Endometrium (tissue), 2 donors: ENCODE measurements around the gene GSG1L.
"Not testable (repeated sequence)": the region's sequence is repeated elsewhere in the genome, so short reads cannot be mapped to it uniquely, and the experiment has no call there.

Experiments used
- FAIRE-seq: peaks from 2 replicates; lab custom pipeline; 2012; peaks lifted over from hg19 to GRCh38; lab: Jason Lieb, UNC
- donor health status: control.
- donor health status: control.

GSG1L gene

GRCh38 chr16:27947696-27948095, 115.8 kb downstream of the GSG1L start:
- no peak for FAIRE-seq

GRCh38 chr16:27945233-27945973, 118.1 kb downstream of the GSG1L start:
- no peak for FAIRE-seq

DNA sequence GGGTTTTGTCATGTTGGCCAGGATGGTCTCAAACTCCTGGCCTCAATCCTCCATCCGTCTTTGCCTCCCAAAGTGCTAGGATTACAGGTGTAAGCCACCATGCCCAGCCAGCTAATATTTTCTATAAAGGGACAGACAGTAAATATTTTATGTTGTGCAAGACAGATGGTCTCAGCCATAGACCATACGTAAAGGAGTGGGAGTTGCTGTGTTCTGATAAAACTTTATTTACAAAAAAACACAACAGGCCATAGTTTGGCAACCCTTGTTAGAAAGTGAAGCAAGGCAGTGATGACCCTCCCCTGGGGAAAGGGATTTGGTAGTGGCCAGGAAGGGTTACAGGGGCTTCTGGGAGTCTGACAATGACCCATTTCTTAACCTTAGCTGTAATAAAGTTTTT, 119.7 kb downstream of the GSG1L start:
- FAIRE-seq = no peak

DNA sequence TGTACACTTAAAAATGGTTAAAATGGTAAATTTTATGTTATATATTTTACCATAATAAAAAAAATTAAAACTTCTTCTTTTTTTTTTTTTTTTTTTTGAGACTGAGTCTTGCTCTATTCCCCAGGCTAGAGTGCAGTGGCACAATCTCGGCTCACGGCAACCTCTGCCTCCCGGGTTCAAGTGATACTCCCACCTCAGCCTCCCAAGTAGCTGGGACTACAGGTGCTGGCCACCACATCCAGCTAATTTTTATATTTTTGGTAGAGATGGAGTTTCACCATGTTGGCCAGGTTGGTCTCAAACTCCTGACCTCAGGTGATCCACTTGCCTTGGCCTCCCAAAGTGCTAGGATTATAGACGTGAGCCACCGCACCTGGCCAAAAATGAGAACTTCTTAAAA, 121.4 kb downstream of the GSG1L start:
- FAIRE-seq = not testable (repeated sequence)

DNA sequence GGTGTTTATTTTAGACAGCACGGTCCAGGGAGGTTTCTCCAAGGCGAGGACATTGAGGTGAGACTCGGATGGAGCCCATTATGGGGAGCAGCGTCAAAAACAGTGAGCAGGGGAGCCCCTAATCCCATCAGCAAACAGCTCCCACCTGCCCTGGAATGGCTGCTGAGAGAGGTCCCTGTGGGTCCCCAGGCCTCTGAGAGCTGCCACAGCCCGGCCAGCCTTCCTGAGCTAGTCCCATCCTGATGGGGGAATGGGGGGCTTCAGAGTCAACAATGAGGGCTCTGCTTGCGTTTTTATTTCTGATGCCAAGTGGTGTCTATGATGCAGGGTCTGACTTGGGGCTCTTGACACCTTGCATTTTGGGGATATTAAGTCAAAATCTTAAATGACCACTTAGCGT, 128.4 kb downstream of the GSG1L start:
- no peak for FAIRE-seq

- FAIRE-seq = no peak
These were observed 130.9 kb downstream of the GSG1L start for GRCh38 chr16:27932542-27933135.

DNA sequence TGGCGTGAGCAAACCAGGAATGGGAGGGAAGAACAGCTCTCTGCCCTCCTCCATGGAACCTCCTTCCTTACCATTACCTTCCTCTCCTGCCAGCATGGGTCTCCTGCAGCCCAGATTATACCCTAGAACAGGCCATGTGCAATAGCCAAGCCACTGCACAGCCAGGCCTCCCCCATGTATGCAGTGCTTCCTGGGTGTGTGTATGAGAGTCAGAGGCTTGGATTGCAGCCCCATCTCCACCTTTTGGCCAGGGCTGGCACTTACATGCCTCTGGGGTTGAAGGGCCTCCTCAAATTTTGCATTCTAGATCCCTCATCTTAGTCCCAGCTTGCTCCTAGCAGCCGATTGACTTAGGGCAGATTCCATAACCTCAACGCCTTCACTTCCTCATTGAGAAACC, 133.7 kb downstream of the GSG1L start:
- FAIRE-seq = no peak

DNA sequence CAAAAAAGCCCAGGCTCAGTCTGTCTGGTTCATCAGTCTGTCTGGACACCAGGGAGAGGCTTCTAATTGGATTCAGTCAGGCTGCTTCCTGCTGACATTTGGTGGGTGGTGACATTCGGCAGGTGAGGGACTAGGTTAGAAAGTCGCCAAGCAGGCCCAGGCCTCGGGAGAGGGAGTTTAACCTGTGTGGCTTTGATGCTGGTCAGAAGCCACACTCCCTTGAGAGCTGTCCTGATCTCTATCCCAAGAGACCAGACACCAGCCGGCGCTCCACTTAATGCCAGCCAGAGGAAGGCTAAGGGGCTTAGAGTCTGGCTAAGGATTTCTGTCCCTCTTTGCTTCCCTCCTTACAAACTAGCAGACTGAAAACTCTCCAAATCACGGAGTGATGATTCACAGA, 135.0 kb downstream of the GSG1L start:
- no peak for FAIRE-seq

- no peak for FAIRE-seq
These were observed 136.1 kb downstream of the GSG1L start for GRCh38 chr16:27927266-27927901.

GRCh38 chr16:27925612-27926011, 137.9 kb downstream of the GSG1L start:
- FAIRE-seq = no peak

DNA sequence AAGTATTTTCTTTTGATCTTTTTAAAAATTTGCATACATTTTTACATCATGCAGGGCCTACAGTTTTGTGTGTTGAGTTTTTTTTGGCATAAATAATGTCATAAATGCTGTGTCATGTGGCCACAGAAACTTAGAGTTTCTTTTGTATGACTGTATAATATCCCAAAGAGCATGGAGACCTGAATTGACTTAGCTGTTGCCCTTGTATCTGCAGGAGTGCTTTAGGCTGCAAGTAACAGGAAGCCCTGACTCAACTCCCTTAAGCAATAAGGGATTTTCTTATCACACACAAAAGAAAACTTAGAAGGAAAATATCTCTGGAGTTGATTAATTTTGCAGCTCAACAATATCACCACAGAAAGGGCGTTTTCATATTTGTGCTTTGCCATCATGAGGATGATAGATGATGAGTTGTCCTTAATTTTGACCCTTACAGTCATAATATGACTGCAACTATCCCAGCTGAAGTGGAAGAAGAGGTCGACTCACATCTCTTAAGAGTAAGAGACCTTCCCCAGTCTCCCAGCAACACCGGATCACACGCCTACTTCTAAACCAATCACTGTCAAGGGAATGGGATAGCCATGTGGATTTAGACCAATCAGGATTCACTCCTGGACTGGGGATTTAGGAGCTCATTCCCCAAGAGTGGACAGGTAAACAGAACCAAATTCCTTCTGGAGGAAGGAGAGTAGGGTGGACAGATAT, 138.9 kb downstream of the GSG1L start:
- FAIRE-seq = no peak

DNA sequence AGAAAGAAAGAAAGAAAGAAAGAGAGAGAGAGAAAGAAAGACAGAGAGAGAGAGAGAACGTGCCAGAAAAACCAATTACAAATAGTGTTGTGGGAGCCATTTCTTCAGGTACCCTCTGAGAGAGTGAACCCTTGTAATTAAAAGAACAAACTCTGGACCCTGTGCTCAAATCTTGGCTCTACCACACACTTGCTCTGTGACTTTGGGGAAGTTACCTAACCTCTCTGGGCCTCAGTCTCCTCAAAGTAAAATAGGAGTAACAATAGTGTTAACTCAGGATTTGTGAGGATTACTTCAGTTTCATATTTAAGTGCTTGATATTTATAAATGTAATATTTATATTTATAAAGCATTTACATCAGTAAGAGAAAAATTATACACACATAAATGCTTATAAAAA, 139.8 kb downstream of the GSG1L start:
- FAIRE-seq = no peak

DNA sequence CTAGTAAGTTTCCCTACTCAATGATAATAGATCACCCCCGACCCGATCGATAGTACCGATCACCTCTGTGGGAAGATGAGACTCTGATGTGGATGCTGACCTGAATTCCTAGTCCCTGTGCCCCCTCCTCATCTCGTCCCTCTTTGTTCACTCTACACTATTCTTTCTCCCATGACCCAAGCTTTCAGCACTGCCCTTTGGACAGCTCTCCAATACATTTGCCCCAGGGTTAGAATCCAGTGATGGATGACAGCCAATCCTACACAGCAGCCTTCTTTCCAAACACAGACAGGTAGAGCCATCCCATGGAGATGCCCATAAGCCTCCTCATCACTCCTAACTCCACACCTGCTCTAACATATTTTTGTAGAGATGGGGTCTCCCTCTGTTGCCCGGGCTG, 141.1 kb downstream of the GSG1L start:
- no peak for FAIRE-seq

- no peak for FAIRE-seq
These were observed 142.4 kb downstream of the GSG1L start for GRCh38 chr16:27921134-27921533.

DNA sequence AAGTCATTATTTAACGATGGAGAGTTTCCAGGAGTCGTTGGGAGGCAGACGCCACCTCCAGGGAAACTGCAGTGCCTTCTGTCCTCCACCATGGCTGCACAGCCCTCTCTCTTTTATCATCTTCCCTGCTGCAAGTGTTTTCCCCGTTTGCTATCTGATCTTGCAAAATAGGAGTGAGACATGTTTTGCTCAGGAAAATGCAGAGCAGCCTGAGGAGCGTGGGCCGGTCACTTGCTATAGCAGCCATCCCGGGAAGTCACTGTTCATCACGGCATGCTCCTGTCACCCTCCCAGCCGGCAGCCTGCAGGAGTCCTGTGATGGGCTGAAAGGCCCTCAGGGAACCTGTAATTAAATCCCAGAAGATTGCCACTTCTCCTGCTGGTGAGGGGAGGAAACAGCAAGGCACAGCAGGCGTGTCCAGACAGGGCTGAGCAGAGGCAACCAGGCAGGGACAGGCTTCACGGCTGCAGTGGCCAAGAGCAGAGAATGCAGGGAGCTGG, 143.1 kb downstream of the GSG1L start:
- no peak for FAIRE-seq

- FAIRE-seq = no peak
These were observed 144.8 kb downstream of the GSG1L start for GRCh38 chr16:27918755-27919154.

GRCh38 chr16:27917949-27918348, 145.6 kb downstream of the GSG1L start:
- FAIRE-seq = no peak

DNA sequence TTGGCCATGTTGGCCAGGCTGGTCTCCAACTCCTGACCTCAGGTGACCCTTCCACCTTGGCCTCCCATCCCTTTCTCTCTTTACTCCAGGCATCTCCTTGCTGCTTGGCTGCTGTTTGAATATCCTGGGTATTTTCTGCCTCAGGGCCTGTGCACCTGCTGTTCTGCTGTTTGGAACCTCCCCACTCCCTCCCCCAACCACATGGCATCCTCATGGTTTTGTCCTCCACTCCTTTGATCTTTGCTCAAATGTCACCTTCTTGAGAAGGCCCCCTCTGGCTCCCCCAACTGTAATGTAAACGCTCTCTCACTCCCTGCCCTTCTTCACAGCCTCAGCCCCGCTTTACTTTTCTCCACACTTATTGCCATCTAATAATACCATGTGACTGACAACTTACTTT, 152.0 kb downstream of the GSG1L start:
- FAIRE-seq = no peak

DNA sequence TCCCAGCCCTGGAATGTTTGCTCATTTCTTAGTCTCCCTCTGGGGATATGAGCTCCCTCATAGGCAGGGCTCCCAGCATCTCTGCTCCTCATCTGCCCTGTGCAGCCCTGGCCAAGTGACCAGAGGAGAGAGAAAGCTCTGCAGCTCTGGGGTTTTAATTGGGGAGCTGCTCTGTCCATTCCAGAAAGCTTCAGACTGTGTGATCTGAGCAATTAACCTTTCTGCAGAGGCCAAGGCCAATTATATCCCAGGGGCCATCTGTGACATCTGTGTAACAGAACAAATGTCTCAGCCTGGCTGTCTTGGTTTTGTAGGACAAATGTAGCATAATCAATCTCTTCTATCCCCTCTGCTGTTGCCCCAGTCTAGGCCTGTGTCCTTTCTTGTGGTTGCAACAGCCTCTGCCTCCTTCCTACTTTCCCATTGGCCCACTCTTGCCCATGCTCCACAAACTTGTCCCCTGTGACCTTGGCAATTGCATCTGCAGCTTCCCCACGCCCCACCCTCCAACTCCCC, 156.0 kb downstream of the GSG1L start:
- FAIRE-seq = no peak

DNA sequence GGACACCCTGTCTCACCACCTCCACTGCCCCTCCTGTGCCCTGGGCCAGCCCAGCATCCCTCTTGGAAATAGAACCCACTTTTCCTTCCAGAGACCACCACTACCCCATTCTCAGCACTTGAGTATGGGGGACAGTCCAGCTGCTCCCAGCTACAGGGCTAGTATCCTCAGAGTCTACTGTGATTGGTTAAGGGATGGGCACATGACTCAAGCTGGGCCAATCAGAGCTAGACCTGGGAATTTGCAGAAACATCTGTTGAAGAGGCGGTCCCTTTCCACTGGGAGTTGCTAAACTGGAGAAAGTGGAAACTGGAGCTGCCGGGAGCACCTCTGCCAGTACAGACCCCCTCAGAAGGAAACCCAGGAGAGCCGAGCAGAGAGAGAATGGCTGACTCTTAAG, 156.6 kb downstream of the GSG1L start:
- FAIRE-seq = no peak

GRCh38 chr16:27903046-27903655, 160.4 kb downstream of the GSG1L start:
- no peak for FAIRE-seq

GRCh38 chr16:27902551-27902950, 161.0 kb downstream of the GSG1L start:
- no peak for FAIRE-seq
